Tibial artery (tissue), 4 donors: ENCODE data around the gene CDC14B.
"Not testable (repeated sequence)": the region's sequence is repeated elsewhere in the genome, so short reads cannot be mapped to it uniquely, and the experiment has no call there.

Experiments used
- DNase-seq, 2 donors: peaks; one replicate each; pipeline ENCODE4 v3.0.0-alpha.2; 2019
- H3K27ac ChIP-seq, 2 donors: fragments of 200-600 bp; sonication (generic) in 1 of 2; 1 replicate in 1 of 2; 2 replicates in 1 of 2; pipeline ENCODE4 v1.5.1; 2018 to 2019; ENCODE audit warnings: mild to moderate bottlenecking in 1 of 2
- H3K27me3 ChIP-seq, 2 donors: fragments of 200-600 bp; sonication (generic) in 1 of 2; one replicate each; pipeline versions ENCODE4 v1.5.1 to v1.6.0; 2016 to 2019
- H3K36me3 ChIP-seq, 3 donors: fragments of 200-600 bp; sonication (generic) in 2 of 3; one replicate each; pipeline ENCODE4 v1.5.1; 2016 to 2019; ENCODE audit warnings: mild to moderate bottlenecking in 2 of 3
- H3K4me1 ChIP-seq, 4 donors: fragments of 200-600 bp; sonication (generic) in 2 of 4; 1 replicate in 3 of 4; 2 replicates in 1 of 4; pipeline ENCODE4 v1.5.1; 2016 to 2019
- H3K4me3 ChIP-seq, 2 donors: fragments of 200-600 bp; sonication (generic) in 1 of 2; 1 replicate in 1 of 2; 2 replicates in 1 of 2; pipeline ENCODE4 v1.5.1; 2018 to 2019; ENCODE audit warnings: mild to moderate bottlenecking in 2 of 2
- H3K9me3 ChIP-seq, 3 donors: fragments of 200-600 bp; sonication (generic) in 1 of 3; one replicate each; pipeline ENCODE4 v1.5.1; 2016 to 2019
- CTCF ChIP-seq, 2 experiments: fragments of 200-600 bp in 1 of 2; fragments of 450-650 bp in 1 of 2; IDR thresholded peaks; one replicate each; pipeline ENCODE4 v1.5.1; 2017 to 2019; ENCODE audit warnings: antibody characterized with exemption in 2 of 2, mild to moderate bottlenecking in 1 of 2, moderate library complexity in 1 of 2
- intact Hi-C: fragments of 100-400 bp; cut with DNase I; formaldehyde crosslinking; loops from one replicate; pipeline ENCODE4 v1.15.0; 2023; ENCODE audit warnings: low total_unique reads

CDC14B gene

DNA sequence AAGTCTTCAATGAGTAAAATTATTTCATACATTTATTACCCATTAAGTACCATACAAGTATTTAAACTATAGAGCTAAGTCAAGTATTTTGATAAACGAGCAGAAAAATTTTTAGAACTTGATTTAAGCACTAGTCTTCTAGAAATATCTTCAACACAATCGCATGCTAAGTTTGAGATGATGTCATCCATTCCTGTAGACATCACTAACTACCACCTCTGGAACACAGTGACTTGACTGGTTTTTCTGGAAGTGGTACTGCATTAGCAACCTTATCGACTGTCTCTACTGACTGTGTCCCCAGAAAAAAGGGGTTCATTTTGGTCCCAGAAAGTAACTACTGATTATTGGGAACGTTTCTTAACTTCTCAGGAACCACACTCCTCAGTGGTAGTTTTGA lies 69.0 kb downstream of the CDC14B start:
- intact Hi-C loops = no loop called here
- Histone ChIP-seq H3K4me1 (peaks cover 0 to 36% (median 14%) of the 10 kb centered on the region in 4 donors), H3K27ac (no peak overlapping the region), H3K4me3 (no peak overlapping the region), H3K27me3 (no peaks in the 10 kb centered on the region), H3K9me3 (no peaks in the 10 kb centered on the region), H3K36me3 (peaks cover 5 to 27% (median 19%) of the 10 kb centered on the region in 3 donors)
- TF ChIP-seq CTCF (IDR thresholded peaks at IDR 0.05) = no peak
- no peak for DNase-seq

DNA sequence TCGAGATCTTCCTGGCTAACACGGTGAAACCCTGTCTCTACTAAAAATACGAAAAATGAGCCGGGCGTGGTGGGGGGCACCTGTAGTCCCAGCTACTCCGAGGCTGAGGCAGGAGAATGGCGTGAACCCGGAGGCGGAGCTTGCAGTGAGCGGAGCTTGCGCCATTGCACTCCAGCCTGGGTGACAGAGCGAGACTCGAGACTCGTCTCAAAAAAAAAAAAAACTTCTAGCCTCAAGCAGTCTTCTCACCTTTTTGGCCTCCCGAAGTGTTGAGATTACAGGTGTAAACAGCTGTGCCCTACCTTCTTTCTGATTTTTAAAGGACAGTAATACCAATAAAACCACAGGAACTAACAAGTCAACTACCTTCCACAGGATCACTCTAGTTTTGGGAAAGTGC lies 76.5 kb downstream of the CDC14B start:
- peaks cover 25 to 51% (median 28%) of the 10 kb centered on the region in 3 donors for H3K36me3 ChIP-seq
- H3K27ac ChIP-seq, intact Hi-C loops, H3K27me3 ChIP-seq, DNase-seq, H3K4me3 ChIP-seq, H3K4me1 ChIP-seq, H3K9me3 ChIP-seq: not testable (repeated sequence)

DNA sequence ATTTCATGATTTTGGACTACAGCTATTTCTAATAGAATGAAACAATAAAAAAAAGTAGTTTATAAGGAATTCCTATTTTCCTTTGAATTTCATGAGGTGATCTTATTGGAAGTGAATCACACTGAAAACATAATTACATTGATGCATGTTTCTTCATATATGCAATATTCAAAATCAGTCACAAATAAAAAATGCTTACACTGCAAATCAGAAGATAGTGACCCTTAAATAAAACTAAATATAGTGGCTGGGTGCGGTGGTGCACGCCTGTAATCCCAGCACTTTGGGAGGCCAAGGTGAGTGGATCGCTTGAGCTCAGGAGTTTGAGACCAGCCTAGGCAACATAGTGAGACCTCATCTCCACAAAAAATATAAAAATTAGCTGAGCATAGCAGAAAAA lies 79.5 kb downstream of the CDC14B start:
- Histone ChIP-seq H3K27ac (no peak overlapping the region), H3K4me3 (no peak overlapping the region), H3K9me3 (no peaks in the 10 kb centered on the region), H3K27me3 (no peaks in the 10 kb centered on the region), H3K36me3 (peaks cover 43 to 60% (median 51%) of the 10 kb centered on the region in 3 donors), H3K4me1 (no peaks in the 10 kb centered on the region)
- no peak for DNase-seq
- TF ChIP-seq CTCF (IDR thresholded peaks at IDR 0.05) = no peak
- intact Hi-C loops = no loop called here

- Histone ChIP-seq H3K4me1 (no peaks in the 10 kb centered on the region), H3K36me3 (peaks cover 35 to 37% (median 37%) of the 10 kb centered on the region in 3 donors), H3K9me3 (no peaks in the 10 kb centered on the region), H3K4me3 (no peak overlapping the region), H3K27me3 (no peaks in the 10 kb centered on the region), H3K27ac (no peak overlapping the region)
- no peak for DNase-seq
- TF ChIP-seq CTCF (IDR thresholded peaks at IDR 0.05) = no peak
- intact Hi-C loops = no loop called here
These were observed 87.5 kb downstream of the CDC14B start for GRCh38 chr9:96532173-96532572.

GRCh38 chr9:96524764-96525163 lies 94.9 kb downstream of the CDC14B start:
- intact Hi-C loops = loop anchor here (5.0 kb wide), 2 partner anchors 37 to 43 kb away; no protein-coding TSS in a partner anchor
- no peak for DNase-seq
- Histone ChIP-seq H3K4me3 (no peak overlapping the region), H3K4me1 (peaks cover 6 to 54% (median 25%) of the 10 kb centered on the region in 4 donors), H3K36me3 (peaks cover 0 to 15% (median 0%) of the 10 kb centered on the region in 3 donors), H3K9me3 (no peaks in the 10 kb centered on the region), H3K27ac (peak overlapping the region; percentile 85 to 86), H3K27me3 (no peaks in the 10 kb centered on the region)
- no peak for TF ChIP-seq CTCF (IDR thresholded peaks at IDR 0.05)

DNA sequence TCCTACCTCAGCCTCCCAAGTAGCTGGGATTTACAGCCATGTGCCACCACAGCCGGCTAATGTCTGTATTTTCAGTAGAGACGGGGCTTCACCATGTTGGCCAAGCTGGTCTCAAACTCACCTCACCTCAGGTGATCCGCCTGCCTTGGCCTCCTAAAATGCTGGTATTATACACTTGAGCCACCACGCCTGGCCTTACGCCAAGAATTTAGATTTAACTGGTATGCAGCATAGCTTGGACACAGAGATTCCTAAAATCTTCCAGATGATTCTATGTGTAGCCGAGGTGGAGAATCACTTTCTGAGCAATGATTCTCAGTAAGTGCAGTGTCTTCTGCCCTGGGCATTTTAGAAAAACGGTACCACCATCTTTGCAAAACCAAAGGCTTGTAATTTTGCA lies 95.6 kb downstream of the CDC14B start:
- intact Hi-C loops = loop anchor here (5.0 kb wide), 2 partner anchors 37 to 43 kb away; no protein-coding TSS in a partner anchor
- H3K9me3 ChIP-seq = no peaks in the 10 kb centered on the region
- DNase-seq = no peak
- peak overlapping the region; percentile 35 to 47 for H3K4me3 ChIP-seq
- H3K4me1 ChIP-seq = peaks cover 6 to 62% (median 29%) of the 10 kb centered on the region in 4 donors
- H3K36me3 ChIP-seq = peaks cover 0 to 15% (median 0%) of the 10 kb centered on the region in 3 donors
- no peaks in the 10 kb centered on the region for H3K27me3 ChIP-seq
- peak overlapping the region; percentile 85 to 86 for H3K27ac ChIP-seq
- no peak for TF ChIP-seq CTCF (IDR thresholded peaks at IDR 0.05)
